ENCODE data around the gene KIFC1.
"Not testable (repeated sequence)": the region's sequence is repeated elsewhere in the genome, so short reads cannot be mapped to it uniquely, and the experiment has no call there.

The KIFC1 gene, protein sequence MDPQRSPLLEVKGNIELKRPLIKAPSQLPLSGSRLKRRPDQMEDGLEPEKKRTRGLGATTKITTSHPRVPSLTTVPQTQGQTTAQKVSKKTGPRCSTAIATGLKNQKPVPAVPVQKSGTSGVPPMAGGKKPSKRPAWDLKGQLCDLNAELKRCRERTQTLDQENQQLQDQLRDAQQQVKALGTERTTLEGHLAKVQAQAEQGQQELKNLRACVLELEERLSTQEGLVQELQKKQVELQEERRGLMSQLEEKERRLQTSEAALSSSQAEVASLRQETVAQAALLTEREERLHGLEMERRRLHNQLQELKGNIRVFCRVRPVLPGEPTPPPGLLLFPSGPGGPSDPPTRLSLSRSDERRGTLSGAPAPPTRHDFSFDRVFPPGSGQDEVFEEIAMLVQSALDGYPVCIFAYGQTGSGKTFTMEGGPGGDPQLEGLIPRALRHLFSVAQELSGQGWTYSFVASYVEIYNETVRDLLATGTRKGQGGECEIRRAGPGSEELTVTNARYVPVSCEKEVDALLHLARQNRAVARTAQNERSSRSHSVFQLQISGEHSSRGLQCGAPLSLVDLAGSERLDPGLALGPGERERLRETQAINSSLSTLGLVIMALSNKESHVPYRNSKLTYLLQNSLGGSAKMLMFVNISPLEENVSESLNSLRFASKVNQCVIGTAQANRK

DNA sequence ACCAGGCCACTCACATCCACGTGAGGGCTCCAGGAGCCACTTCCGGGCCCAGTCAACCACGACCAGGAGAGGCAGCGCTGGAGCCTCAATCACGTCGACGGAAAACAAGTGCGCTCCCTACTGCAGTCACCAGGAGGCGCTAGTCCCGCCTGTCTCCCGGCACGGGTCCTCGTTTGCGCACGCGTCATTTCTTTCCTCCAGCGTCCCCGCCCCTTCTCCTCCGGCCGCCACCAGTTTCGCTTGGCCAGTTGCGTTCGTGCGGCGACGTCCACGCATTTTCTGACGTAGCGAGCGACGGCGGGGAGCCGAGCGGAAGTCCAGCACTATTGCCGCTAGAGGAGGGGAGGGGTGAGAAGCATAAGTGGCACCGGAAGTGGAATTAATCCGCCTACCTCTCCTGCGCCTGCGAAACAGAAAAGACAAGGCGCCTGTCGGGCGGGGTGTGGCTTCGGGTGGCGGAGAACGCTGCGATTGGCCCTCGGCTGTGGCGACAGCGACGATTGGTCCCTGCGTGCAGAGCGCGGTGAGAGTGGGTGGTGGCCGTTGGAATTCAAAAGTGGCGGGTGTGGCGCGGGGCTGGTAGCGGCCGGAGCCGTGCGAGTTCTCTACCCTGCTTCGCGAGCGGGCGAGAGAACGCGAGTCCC, at the start of gene KIFC1:
KIFC1 (plus strand) TSS at position 546 of the 644 bp plus-strand sequence. CDS start 163 bp downstream, outside the sequence.
- peak; percentile 90 for FAIRE-seq
- peak; percentile 98 for DNase-seq (ENCODE audit: low spot score)

DNA sequence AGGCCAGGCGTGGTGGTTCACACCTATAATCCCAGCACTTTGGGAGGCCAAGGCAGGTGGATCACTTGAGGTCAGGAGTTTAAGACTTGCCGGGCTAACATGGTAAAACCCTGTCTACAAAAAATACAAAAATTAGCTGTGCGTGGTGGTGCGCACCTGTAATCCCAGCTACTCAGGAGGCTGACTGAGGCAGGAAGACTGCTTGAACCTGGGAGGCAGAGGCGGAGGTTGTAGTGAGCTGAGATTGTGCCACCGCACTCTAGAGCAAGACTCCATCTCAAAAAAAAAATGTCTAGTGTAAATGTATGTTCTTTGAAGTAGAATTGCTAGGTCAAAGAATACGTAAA, 48.0 kb upstream of the KIFC1 start:
- DNase-seq (ENCODE audit: low spot score); FAIRE-seq: not testable (repeated sequence)

DNA sequence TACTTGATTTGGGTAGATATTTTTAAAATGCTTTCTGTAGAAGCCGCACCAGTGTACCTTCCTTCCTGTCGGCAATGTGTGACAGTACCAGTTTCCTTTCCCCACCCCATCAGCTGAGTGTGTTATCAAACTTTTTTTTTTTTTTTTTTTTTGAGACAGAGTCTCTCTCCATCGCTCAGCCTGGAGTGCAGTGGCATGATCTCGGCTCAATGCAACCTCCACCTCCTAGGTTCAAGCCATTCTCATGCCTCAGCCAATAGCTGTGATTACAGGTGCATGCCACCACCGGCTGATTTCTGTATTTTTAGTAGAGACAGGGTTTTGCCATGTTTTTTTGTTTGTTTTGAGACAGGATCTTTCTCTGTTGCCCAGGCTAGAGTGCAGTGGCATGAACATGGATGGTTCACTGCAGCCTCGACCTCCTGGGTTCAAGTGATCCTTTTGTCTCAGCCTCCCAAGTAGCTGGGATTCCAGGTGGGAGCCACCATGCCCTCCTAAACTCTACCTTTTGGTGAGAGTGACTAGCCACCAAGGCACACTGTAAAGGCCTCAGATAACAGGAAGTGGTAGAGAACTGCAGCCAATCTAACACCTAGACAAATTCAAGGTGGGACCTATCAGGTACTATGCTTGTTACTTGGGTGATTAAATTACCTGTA, 47.5 kb upstream of the KIFC1 start:
- no peak for FAIRE-seq
- DNase-seq (ENCODE audit: low spot score) = no peak

DNA sequence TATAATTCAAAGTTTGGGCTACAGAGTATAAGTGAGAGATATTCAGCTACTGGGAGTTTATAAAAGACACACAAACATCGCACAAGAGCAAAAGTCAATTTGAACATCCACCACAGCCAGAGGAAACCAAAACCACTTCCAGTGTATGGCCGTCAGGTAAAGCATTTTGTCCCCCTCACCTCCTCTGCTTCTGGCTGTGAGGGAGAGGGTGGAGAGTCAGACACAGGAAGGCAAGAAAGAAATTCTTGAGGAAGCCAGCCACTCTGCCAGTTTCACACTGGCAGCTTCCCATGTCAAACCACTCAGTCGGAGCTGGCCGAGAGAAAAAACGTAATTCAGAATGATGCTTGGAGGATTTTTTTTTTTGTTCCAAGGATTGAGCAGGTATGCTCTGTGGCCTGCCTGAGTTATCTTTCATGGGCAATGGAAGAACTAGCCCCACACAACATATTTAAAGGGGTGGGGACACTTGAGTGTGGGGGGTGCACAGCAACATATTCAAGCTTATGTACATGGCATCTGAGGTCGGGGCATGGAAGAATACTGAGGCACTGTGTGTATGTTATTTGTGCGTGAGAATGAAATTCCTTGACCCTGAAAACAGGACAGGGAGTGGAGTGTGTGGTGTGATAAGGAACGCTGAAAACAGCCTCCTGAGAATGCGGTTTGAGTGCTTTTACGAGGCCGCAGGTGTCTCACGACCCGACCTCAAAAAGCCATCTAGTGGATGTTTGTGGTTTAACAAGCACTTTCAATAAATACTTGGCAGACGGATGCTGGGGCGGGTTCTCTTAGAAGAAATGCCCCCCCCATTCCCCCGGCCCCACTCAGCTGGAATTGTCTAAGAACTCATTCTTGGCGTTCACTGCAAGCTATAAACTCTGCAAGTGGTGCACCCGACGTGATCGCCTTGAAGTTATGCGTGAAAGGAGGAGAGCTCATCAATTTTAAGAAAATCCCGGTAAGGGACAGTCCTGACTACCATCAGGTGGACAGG, 46.6 kb upstream of the KIFC1 start:
- DNase-seq (ENCODE audit: low spot score) = peak; percentile 47
- FAIRE-seq = no peak

GRCh38 chr6:33346972-33347371, 44.7 kb upstream of the KIFC1 start:
- not testable (repeated sequence) for FAIRE-seq; DNase-seq (ENCODE audit: low spot score)

GRCh38 chr6:33347816-33348215, 43.8 kb upstream of the KIFC1 start:
- FAIRE-seq = no peak
- DNase-seq (ENCODE audit: low spot score) = no peak

DNA sequence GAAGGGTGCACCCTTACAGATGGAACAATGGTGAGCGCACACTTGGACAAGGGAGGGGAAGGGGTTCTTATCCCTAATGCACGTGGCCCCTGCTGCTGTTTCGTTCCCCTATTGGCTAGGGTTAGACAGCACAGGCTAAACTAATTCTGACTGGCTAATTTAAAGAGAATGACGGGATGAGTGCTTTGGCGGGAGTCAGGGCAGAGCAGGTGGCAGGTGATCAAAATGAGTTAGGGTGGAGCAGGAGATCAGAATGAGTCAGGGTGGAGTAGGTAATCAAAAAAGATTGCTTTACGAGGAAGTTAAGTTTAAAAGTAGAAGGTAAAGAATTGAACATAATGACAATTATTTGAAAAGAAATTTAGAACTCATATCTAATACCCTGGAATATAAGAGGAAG, 35.8 kb upstream of the KIFC1 start:
- DNase-seq (ENCODE audit: low spot score); FAIRE-seq: not testable (repeated sequence)

DNA sequence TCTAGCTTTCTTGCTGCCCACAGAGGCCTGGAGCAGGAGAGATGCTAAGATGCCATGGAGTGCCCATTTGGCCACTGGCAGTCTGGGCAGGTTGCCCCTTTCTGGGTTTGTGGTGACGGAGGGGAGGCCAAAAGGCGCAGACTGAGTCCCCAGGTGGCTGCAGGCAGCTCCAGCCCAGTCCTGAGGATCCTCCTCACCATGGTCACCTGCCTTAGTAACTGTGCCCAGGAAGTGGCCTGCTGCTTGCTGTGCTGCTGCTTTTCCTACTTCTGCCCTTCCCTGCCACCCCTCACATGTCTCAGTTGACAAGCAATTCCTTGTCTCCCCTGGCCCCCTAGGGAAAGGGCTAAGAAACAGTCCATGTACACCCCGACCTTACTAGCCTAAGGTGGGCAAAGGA, 35.3 kb upstream of the KIFC1 start:
- FAIRE-seq = no peak

GRCh38 chr6:33357160-33357871, 34.3 kb upstream of the KIFC1 start:
- FAIRE-seq = not testable (repeated sequence)

More for the DNA sequence above, 35.3 kb upstream of the KIFC1 start:
- DNase-seq (ENCODE audit: low spot score) = no peak

DNA sequence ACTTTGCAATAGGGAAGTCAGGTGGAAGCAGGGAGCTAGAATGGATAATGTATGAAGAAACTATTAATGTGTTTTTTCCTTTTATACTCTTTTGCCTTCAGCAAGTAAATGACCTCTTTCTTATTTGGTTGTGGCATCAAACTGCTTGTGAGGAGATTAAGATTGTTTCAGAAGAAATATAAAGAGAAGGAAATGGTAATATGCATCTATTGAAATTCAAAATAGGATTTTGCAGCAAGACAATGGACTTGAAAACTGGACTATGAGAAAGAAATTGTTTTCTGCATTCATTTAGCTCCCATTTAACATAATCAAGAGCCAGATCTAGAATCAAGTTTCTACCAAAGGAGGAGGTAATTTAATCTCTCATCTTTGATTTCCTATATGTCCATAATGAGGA, 32.3 kb upstream of the KIFC1 start:
- DNase-seq (ENCODE audit: low spot score) (no peak), FAIRE-seq (no peak)

More at GRCh38 chr6:33357160-33357871, 34.3 kb upstream of the KIFC1 start:
- DNase-seq (ENCODE audit: low spot score) = not testable (repeated sequence)

GRCh38 chr6:33363486-33363885, 28.1 kb upstream of the KIFC1 start:
- FAIRE-seq; DNase-seq (ENCODE audit: low spot score): not testable (repeated sequence)

DNA sequence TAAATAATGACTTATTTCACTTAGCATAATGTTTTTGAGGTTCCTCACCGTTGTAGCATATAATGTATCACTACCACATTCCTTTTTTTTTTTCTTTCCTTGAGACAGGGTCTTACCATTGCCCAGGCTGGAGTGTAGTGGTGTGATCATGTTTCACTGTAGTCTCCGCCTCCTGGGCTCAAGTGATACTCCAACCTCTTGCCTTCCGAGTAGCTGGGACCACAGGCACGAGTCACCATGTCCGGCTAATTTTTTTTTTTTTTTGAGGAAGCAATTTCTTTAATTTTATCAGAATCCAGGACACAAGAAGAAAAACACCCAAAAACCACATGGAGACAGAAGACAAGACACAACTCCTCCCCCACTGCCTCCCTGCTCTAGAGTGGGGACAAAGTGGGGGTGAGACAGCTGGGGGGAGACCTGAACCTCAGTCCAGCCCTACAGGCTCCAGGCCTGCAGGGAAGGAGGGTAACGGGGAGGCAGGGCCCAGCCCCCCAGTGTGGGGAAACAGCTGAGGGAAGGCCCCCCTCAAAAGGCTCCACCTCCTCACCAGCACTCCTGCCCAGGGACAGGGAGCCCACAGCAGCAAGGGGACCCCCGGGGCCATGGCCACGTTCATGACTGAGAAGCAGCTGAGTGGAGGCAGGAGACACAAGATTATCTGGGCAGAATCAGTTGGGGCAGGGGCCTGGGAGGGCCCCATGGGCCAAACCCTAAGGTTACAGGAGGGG, 27.0 kb upstream of the KIFC1 start:
- not testable (repeated sequence) for DNase-seq (ENCODE audit: low spot score); FAIRE-seq

DNA sequence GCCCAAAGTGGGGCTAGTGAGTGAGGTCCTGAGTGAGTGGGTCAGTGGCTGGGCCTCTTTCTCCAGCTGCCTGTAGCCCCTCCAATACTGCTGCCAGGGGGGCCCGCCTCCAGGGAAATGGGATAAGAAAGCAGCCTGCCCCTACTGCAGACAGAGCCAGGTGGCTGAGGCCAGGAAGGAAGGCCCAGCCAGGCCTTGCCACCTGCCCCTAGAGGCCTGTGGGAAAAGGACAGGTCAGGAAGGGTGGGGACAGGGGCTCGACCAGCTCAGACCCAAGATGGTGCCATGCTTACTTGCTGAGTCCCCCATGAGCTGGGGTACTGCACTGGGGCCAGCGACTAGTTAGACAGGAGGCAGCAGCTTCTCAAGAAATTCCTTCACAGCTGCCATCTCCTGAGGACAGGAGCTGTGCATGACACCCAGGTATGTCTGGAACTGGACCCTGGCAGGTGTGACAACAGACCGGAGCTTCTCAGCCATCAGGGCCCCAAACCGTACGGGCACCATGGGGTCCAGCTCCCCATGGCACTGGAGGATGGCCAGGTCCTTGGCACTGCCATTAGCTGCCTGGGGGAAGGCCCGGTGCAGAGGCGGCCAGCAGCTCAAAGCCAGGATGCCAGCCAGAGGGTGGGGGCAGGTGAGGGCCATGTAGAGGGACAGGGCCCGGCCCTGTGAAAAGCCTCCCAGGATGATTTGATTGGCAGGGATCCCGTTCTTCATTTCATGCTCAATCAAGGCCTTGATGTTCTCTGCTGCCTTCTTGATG, 26.2 kb upstream of the KIFC1 start:
- not testable (repeated sequence) for DNase-seq (ENCODE audit: low spot score); FAIRE-seq

- DNase-seq (ENCODE audit: low spot score) (no peak), FAIRE-seq (no peak)
Observed at GRCh38 chr6:33367009-33367714, 24.5 kb upstream of the KIFC1 start.

GRCh38 chr6:33367715-33368025, 24.0 kb upstream of the KIFC1 start:
- not testable (repeated sequence) for FAIRE-seq; DNase-seq (ENCODE audit: low spot score)

DNA sequence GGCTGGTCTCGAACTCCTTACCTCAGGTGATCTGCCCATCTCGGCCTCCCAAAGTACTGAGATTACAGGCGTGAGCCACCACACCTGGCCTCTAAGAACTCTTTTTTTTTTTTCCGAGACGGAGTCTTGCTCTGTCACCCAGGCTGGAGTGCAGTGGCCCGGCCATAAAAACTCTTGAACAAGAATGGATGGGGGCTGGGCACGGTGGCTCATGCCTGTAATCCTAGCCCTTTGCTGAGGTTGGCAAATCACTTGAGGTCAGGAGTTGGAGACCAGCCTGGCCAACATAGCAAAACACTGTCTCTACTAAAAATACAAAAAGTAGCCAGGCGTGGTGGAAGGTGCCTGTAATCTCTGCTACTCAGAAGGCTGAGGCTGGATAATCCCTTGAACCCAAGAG, 19.7 kb upstream of the KIFC1 start:
- FAIRE-seq; DNase-seq (ENCODE audit: low spot score): not testable (repeated sequence)

GRCh38 chr6:33372526-33373123, 19.0 kb upstream of the KIFC1 start:
- DNase-seq (ENCODE audit: low spot score) = no peak
- FAIRE-seq = no peak

All from RCC 7860 (cell line).